Neural progenitor cell (in vitro differentiated cells): ENCODE results near the gene TMEM43.

ENCODE experiments used
- CTCF ChIP-seq: fragments of 200-600 bp; sonication (generic); IDR thresholded peaks from 2 replicates; pipeline ENCODE4 v1.5.1; 2017; ENCODE audit warnings: antibody characterized with exemption, mild to moderate bottlenecking
- EZH2 ChIP-seq: fragments of 200-600 bp; sonication (generic); IDR thresholded peaks from 2 replicates; pipeline ENCODE4 v1.6.1; 2017; ENCODE audit warnings: antibody characterized with exemption, mild to moderate bottlenecking, moderate library complexity

GRCh38 chr3:14142567-14143270 is 17.9 kb downstream of the TMEM43 start:
- TF ChIP-seq CTCF (no peak), EZH2 (no peak)
